GM12872 (cell line): ENCODE data around the gene TSC2.

ENCODE experiments used
- TF ChIP-seq, protein P1 (sequence below): IDR thresholded peaks from 3 replicates; pipeline ENCODE4 v1.5.1; 2011; ENCODE audit warnings: low read depth, mild to moderate bottlenecking, low read length, moderate library complexity; ENCODE audit not compliant: insufficient read depth

The TSC2 gene

GRCh38 chr16:2015117-2015946 lies 32.5 kb upstream of the TSC2 start:
- TF ChIP-seq, protein P1, sequence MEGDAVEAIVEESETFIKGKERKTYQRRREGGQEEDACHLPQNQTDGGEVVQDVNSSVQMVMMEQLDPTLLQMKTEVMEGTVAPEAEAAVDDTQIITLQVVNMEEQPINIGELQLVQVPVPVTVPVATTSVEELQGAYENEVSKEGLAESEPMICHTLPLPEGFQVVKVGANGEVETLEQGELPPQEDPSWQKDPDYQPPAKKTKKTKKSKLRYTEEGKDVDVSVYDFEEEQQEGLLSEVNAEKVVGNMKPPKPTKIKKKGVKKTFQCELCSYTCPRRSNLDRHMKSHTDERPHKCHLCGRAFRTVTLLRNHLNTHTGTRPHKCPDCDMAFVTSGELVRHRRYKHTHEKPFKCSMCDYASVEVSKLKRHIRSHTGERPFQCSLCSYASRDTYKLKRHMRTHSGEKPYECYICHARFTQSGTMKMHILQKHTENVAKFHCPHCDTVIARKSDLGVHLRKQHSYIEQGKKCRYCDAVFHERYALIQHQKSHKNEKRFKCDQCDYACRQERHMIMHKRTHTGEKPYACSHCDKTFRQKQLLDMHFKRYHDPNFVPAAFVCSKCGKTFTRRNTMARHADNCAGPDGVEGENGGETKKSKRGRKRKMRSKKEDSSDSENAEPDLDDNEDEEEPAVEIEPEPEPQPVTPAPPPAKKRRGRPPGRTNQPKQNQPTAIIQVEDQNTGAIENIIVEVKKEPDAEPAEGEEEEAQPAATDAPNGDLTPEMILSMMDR: no peak

GRCh38 chr16:2015947-2016208 lies 31.9 kb upstream of the TSC2 start:
- TF ChIP-seq, protein P1: no peak

DNA sequence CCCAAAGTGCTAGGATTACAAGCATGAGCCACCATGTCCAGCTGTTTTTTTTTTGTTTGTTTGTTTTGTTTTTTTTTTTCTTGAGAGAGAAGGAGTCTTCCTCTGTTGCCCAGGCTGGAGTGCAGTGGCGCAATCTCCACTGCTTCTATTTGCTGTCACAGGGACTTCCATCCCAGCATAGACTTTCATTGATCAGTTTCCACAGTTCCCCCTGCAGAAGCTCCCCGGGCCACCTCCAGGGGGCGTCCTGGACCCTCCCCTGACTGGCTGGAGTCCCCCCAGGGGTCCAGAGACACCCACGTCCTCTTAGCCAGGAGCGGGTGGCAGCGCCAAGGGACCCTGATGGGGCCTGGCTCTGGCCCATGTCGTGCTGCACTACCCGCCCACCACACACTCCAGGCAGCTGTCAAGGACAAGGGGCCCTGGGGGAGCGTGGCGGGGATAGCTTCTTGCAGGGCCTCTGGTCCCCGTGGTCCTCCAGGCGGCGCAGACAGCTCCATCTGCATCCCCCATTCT lies 31.3 kb upstream of the TSC2 start:
- TF ChIP-seq, protein P1: peak; percentile 63

DNA sequence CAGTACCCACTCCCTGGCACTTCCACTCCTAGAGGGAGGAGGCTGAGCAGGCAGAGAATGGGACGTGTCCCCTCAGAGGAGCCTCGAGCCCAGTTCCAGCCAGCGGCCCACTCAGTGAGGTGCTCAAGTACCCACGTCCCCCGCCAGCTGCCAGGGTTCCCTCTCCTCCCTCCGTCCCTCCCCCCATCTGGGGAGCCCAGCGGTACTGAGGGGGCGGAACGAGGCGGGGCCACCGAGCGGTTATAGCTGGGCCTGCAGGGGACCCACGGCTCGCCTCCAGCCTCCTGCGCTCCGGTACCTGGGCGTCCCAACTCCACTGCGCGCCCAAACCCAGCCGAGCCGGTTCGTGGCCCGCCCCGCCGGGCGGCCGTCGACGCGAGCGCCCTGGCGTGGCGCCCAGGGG lies 28.3 kb upstream of the TSC2 start, which contains the start of gene NPW:
TSS of gene NPW (plus strand) at position 268 of the 403 bp plus-strand sequence.
- TF ChIP-seq, protein P1: no peak

DNA sequence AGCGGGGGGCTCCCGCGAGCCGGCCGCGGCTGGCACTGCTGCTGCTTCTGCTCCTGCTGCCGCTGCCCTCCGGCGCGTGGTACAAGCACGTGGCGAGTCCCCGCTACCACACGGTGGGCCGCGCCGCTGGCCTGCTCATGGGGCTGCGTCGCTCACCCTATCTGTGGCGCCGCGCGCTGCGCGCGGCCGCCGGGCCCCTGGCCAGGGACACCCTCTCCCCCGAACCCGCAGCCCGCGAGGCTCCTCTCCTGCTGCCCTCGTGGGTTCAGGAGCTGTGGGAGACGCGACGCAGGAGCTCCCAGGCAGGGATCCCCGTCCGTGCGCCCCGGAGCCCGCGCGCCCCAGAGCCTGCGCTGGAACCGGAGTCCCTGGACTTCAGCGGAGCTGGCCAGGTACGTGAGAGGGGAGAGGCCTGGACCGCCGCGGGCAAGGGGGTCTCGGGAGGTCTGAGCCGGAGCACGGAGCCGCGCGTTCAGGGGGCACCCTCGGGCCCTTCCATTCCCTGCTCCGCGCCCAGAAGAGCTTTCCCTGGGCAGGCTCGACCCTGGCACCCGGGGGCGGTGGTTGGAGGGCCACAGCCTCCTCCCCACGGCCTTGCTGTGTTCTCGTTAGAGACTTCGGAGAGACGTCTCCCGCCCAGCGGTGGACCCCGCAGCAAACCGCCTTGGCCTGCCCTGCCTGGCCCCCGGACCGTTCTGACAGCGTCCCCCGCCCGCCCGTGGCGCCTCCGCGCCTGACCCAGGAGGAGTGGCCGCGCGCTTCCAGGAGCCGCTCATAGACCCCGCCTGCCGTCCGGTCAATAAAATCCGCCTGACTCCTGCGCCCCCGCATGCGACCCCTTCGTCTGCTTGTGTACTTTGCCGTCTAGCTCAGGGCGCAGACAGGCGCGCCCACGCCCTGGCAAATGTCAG lies 27.6 kb upstream of the TSC2 start:
- TF ChIP-seq, protein P1: no peak

- TF ChIP-seq, protein P1: no peak
These were observed 25.1 kb upstream of the TSC2 start for GRCh38 chr16:2022723-2023091.
